ENCODE results near the gene RHBDD3.
"Not testable (repeated sequence)": the region's sequence is repeated elsewhere in the genome, so short reads cannot be mapped to it uniquely, and the experiment has no call there.

RHBDD3 gene

DNA sequence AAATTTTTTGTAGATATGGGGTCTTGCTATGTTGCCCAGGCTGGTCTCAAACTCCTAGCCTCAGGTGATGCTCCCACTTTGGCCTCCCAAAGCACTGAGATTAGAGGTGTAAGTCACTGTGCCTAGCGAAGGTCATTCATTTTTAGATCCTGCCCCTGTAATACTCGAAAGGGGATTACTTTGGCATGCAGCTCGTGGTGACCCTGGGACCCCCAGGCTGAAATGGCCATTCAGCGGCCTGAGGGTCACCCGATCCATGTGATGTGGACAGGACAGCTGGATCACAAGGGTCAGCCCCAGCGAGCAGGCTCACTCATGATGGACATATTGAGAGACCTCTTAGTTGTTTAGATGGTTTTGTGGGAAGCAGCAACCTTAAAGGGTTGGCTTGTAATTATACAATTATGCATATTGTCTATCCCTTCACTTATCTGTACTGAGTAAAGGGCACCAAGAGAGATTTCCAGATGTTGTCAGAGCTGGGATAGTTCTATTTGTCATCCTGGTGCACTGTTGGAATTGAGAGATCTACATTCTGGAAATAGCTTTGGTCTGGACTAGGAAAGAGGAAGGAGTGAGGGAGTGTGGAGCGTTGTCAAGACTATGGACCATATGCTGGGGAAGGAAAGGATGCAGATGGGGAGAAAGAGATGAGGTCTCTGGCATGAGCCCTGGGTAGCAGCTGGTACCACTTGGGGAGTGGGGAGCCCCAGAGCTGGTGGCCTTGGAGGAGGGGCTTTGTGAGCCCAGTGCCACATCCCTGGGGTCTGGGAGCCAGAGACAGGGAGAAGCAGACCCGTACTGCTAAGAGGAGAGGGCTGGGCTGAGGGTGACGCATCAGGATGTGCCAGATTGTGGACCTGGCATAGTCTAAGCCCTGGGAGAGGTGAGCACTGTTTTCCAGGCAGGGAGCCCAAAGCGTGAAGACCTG, 15.5 kb downstream of the RHBDD3 start:
- TF ChIP-seq, protein P1, sequence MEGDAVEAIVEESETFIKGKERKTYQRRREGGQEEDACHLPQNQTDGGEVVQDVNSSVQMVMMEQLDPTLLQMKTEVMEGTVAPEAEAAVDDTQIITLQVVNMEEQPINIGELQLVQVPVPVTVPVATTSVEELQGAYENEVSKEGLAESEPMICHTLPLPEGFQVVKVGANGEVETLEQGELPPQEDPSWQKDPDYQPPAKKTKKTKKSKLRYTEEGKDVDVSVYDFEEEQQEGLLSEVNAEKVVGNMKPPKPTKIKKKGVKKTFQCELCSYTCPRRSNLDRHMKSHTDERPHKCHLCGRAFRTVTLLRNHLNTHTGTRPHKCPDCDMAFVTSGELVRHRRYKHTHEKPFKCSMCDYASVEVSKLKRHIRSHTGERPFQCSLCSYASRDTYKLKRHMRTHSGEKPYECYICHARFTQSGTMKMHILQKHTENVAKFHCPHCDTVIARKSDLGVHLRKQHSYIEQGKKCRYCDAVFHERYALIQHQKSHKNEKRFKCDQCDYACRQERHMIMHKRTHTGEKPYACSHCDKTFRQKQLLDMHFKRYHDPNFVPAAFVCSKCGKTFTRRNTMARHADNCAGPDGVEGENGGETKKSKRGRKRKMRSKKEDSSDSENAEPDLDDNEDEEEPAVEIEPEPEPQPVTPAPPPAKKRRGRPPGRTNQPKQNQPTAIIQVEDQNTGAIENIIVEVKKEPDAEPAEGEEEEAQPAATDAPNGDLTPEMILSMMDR (IDR thresholded peaks at IDR 0.05; ENCODE audit: low read depth, low read length): no peak
- no peak for DNase-seq
- Histone ChIP-seq H3K9me3 (no peaks in the 10 kb centered on the region), H3K27me3 (no peaks in the 10 kb centered on the region), H3K4me3 (ENCODE audit: low read depth, low read length) (no peak overlapping the region), H3K4me1 (no peaks in the 10 kb centered on the region), H3K36me3 (no peaks in the 10 kb centered on the region)

DNA sequence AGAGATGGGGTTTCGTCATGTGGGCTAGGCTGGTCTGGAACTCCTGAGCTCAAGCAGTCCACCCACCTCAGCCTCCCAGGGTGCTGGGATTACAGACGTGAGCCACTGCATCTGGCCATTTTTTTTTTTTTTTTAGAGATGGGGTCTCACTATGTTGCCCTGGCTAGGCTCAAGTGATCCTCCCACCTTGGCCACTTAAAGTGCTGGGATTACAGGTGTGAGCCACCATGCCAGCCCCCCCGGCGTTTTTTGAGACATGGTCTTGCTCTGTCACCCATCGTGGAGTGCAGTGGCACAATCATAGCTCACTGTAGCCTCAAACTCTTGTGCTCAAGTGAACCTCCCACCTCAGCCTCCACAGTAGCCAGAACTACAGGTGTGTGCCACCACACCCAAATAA, 16.5 kb downstream of the RHBDD3 start:
- Histone ChIP-seq H3K9me3 (no peaks in the 10 kb centered on the region), H3K4me1 (no peaks in the 10 kb centered on the region), H3K36me3 (no peaks in the 10 kb centered on the region), H3K27me3 (no peaks in the 10 kb centered on the region), H3K4me3 (ENCODE audit: low read depth, low read length) (no peak overlapping the region)
- no peak for DNase-seq
- TF ChIP-seq, protein P1 (IDR thresholded peaks at IDR 0.05; ENCODE audit: low read depth, low read length): no peak

DNA sequence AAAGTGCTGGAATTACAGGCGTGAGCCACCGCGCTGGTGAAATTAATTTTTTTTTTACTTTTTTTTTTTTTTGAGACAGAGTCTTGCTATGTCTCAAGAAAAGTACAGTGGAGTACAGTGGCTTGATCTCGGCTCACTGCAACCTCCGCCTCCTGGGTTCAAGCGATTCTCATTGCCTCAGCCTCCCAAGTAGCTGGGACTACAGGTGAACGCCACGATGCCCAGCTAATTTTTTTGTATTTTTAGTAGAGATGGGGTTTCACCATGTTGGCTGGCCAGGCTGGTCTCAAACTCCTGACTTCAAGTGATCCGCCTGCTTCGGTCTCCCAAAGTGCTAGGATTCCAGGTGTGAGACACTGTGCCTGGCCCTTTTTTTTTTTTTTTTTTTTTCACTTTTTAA, 19.9 kb downstream of the RHBDD3 start:
- H3K4me1 ChIP-seq; H3K36me3 ChIP-seq; H3K4me3 ChIP-seq (ENCODE audit: low read depth, low read length); H3K9me3 ChIP-seq; DNase-seq; H3K27me3 ChIP-seq: not testable (repeated sequence)

DNA sequence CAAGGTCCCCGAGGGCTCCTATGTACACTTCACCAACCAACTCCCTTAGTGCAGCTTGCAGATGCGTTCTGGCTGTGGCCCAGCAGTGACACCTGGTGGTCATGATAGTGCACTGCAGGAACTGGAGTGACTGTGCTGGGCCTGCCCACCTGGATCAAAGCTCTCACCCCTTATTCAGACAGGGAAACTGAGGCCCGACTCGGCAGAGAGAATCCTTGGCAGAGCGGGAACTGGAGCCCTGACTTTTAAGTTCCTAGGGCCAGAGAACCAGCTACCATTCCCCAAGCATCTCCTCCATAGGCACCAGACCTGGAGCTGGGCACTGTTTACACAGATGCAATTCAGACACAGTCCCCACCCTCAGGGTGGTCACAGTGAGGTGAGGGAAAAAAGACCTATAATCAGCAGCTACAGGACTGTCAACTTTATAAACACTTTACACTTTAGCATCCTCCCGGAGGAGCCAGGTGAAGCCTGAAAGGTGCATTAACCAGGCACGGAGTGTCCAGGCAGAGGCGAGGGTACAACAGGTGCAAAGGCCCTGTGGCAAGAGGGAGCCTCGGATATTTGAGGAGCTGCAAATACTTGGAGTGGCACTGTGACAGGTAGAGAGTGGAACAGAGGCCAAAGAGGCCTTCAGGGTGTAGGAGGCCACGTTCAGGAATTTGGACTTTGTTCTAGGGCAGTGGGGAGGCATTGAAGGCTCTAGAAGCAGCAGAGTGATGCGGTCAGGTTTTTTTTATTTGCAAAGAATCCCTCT, 22.0 kb downstream of the RHBDD3 start:
- H3K9me3 ChIP-seq: no peaks in the 10 kb centered on the region
- H3K4me3 ChIP-seq (ENCODE audit: low read depth, low read length): no peak overlapping the region
- peak; percentile 72 for DNase-seq
- TF ChIP-seq, protein P1 (IDR thresholded peaks at IDR 0.05; ENCODE audit: low read depth, low read length): peak; percentile 99
- H3K36me3 ChIP-seq: no peaks in the 10 kb centered on the region
- no peaks in the 10 kb centered on the region for H3K4me1 ChIP-seq
- H3K27me3 ChIP-seq: no peaks in the 10 kb centered on the region

DNA sequence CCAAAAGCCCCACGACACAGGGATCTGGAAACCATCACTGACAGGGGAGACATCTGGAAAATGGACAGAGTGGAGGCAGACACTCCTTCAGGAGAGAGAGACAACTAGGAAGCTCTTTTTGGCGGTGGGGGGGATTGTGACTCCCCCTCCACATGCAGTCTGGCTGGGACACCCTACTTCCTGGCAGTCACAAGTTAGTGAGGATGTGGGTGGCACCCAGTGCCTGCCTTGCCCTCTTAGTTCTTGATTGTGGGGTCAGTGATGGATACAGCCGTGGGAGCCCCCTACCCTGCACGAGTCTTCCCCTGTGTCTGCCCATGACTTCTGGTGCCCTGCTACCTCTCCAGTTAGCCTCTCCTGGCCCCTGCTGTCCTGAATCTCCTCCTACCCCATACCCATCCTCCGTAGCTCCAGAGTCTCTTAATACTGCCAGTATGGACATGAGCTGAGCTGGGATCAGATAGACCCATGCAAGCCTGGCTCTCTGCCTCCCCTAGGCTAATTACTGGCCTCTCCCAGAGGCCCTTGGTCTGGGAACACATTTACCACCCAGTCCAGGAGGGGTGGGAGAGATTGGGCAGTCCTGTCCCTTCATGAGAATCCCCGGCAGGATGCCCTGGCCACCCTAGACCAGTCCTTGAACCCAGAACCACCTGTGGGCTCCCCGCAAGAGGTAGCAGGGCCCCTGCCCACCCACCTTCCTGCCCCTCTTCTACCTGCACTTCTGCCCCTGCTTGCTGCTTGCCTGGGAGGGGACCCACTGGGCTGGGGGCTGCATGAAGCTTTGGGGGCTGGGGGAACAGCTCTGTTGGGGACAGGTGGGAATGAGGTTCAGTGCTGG, 22.8 kb downstream of the RHBDD3 start:
- TF ChIP-seq, protein P1 (IDR thresholded peaks at IDR 0.05; ENCODE audit: low read depth, low read length): no peak
- H3K27me3 ChIP-seq: no peaks in the 10 kb centered on the region
- H3K4me1 ChIP-seq: no peaks in the 10 kb centered on the region
- H3K9me3 ChIP-seq: no peaks in the 10 kb centered on the region
- no peak for DNase-seq
- no peaks in the 10 kb centered on the region for H3K36me3 ChIP-seq
- H3K4me3 ChIP-seq (ENCODE audit: low read depth, low read length): no peak overlapping the region

DNA sequence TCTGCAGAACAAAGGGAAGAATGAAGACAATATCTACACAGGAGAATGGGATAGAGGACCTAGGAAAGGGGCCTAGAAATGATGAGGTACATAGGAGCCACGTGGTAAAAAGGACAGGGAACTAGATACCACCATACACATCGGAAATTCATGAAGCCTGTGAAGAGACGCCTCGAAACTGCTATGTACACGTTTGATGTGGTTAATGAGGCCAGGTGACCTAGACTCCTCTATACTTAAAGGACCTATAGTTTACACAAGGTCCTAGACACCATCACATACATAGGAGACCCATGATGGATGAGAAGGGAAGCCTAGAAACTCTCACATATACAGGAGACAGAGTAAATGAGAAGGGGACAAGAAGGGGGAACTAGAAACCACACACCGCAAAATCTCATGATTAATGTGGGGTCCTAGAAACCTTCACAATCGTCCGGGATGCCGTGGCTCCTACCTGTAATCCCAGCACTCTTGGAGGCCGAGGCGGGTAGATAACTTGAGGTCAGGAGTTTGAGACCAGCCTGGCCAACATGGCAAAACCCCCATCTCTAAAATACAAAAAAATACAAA, 23.8 kb downstream of the RHBDD3 start:
- H3K4me3 ChIP-seq (ENCODE audit: low read depth, low read length): no peak overlapping the region
- no peaks in the 10 kb centered on the region for H3K9me3 ChIP-seq
- no peaks in the 10 kb centered on the region for H3K27me3 ChIP-seq
- H3K4me1 ChIP-seq: no peaks in the 10 kb centered on the region
- H3K36me3 ChIP-seq: no peaks in the 10 kb centered on the region
- TF ChIP-seq, protein P1 (IDR thresholded peaks at IDR 0.05; ENCODE audit: low read depth, low read length): no peak
- DNase-seq: no peak

DNA sequence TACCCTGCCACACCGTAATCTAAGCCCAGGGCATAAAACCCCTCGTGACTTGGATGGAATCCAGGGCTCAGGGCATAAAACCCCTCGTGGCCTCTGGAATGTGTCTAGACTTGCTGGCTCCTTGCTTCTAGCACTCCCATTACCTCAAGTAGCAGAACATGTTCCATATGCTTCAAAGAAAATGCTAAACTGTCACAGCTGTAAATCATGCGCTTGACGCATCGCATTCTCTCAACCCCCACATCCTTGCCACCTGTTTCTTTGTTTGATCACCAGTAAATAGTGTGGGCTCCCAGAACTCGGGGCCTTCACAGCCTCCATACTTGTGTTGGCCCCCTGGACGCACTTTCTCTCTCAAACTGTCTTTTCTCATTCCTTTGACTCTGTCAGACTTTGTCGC, 27.3 kb downstream of the RHBDD3 start:
- H3K9me3 ChIP-seq; H3K4me3 ChIP-seq (ENCODE audit: low read depth, low read length); H3K36me3 ChIP-seq; H3K27me3 ChIP-seq; H3K4me1 ChIP-seq; DNase-seq: not testable (repeated sequence)

Measured in BE2C (cell line).